ENCODE results near the gene RTN4. TPM values are rescaled to one million over a fixed set of nuclear protein-coding genes. Genes with fewer than 3 reads are reported as not detected.

Gene RTN4
- total RNA-seq, 1 experiment from 2014 or later = 513 TPM

DNA sequence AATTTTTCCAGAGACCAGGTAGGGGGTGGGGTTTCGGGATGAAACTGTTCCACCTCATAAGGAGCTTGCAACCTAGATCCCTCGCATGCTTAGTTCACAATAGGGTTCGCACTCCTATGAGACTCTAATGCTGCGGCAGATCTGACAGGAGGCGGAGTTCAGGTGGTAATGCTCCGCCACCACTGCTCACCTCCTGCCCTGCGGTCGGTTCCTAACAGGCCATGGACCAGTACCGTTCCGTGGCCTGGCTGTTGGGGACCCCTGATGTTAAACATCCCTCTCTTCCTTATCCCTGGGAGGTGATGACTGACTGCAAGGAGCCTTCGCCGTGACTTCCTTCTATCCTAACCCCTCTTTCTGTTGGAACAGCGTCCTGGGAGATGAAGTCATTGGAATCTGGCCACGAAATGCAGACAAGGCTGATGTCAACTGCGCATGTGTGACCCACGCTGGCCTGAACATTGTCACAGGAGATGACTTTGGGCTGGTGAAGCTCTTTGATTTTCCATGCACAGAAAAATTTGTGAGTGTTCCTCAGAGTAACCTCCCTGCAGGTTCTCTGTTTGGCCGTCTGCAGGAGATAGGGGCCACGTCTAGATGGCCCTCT lies 82.4 kb downstream of the RTN4 start:
- POLR2A ChIA-PET = no interaction called here
- no peak overlapping the region for H3K4me3 ChIP-seq (ENCODE audit: low read depth in 2 of 2, low read length in 2 of 2)
- peaks cover 48% of the 10 kb centered on the region for H3K4me1 ChIP-seq (ENCODE audit: control insufficient read depth, insufficient read depth, low read length)
- DNase-seq (ENCODE audit: low read depth, low spot score) (no peak), ATAC-seq (peak; percentile 16; the same call in 1 of the 2 replicates)
- H3K36me3 ChIP-seq (ENCODE audit: control insufficient read depth, insufficient read depth, low read length) = peaks cover 13% of the 10 kb centered on the region; the same call in 1 of the 2 replicates
- TF ChIP-seq POLR2AphosphoS5 (IDR thresholded peaks at IDR 0.05; ENCODE audit: low read depth, low read length) (no peak; the same call in 1 of the 2 replicates), TCF7L2 (IDR thresholded peaks at IDR 0.05; ENCODE audit: low read depth, low read length) (no peak), SIN3A (IDR thresholded peaks at IDR 0.05; ENCODE audit: borderline replicate concordance, insufficient read depth, low read depth, low read length) (no peak)
- TF ChIP-seq, protein P1, sequence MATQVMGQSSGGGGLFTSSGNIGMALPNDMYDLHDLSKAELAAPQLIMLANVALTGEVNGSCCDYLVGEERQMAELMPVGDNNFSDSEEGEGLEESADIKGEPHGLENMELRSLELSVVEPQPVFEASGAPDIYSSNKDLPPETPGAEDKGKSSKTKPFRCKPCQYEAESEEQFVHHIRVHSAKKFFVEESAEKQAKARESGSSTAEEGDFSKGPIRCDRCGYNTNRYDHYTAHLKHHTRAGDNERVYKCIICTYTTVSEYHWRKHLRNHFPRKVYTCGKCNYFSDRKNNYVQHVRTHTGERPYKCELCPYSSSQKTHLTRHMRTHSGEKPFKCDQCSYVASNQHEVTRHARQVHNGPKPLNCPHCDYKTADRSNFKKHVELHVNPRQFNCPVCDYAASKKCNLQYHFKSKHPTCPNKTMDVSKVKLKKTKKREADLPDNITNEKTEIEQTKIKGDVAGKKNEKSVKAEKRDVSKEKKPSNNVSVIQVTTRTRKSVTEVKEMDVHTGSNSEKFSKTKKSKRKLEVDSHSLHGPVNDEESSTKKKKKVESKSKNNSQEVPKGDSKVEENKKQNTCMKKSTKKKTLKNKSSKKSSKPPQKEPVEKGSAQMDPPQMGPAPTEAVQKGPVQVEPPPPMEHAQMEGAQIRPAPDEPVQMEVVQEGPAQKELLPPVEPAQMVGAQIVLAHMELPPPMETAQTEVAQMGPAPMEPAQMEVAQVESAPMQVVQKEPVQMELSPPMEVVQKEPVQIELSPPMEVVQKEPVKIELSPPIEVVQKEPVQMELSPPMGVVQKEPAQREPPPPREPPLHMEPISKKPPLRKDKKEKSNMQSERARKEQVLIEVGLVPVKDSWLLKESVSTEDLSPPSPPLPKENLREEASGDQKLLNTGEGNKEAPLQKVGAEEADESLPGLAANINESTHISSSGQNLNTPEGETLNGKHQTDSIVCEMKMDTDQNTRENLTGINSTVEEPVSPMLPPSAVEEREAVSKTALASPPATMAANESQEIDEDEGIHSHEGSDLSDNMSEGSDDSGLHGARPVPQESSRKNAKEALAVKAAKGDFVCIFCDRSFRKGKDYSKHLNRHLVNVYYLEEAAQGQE (IDR thresholded peaks at IDR 0.05; ENCODE audit: insufficient read depth in 1 of 2, low read depth in 2 of 2, low read length in 1 of 2) = no peak
- TF ChIP-seq, protein P2, sequence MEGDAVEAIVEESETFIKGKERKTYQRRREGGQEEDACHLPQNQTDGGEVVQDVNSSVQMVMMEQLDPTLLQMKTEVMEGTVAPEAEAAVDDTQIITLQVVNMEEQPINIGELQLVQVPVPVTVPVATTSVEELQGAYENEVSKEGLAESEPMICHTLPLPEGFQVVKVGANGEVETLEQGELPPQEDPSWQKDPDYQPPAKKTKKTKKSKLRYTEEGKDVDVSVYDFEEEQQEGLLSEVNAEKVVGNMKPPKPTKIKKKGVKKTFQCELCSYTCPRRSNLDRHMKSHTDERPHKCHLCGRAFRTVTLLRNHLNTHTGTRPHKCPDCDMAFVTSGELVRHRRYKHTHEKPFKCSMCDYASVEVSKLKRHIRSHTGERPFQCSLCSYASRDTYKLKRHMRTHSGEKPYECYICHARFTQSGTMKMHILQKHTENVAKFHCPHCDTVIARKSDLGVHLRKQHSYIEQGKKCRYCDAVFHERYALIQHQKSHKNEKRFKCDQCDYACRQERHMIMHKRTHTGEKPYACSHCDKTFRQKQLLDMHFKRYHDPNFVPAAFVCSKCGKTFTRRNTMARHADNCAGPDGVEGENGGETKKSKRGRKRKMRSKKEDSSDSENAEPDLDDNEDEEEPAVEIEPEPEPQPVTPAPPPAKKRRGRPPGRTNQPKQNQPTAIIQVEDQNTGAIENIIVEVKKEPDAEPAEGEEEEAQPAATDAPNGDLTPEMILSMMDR (IDR thresholded peaks at IDR 0.05) = no peak
- no TSS peak for BruUV-seq (replicated peaks)
- no peaks in the 10 kb centered on the region for H3K27me3 ChIP-seq (ENCODE audit: control insufficient read depth, insufficient read depth, low read length)
- intact Hi-C loops (cut with micrococcal nuclease; ENCODE audit: unreplicated experiment) = no loop called here
- H3K9me3 ChIP-seq (ENCODE audit: control insufficient read depth, insufficient read depth, low read depth, low read length) = no peaks in the 10 kb centered on the region
- peak overlapping the region; percentile 40 for H3K27ac ChIP-seq (ENCODE audit: low read length)
- CTCF ChIA-PET = no interaction called here
- in situ Hi-C loops (cut with HindIII; ENCODE audit: low pct_unique_long_range_greater_than_20kb, low sequenced_read_pairs) = no loop called here

DNA sequence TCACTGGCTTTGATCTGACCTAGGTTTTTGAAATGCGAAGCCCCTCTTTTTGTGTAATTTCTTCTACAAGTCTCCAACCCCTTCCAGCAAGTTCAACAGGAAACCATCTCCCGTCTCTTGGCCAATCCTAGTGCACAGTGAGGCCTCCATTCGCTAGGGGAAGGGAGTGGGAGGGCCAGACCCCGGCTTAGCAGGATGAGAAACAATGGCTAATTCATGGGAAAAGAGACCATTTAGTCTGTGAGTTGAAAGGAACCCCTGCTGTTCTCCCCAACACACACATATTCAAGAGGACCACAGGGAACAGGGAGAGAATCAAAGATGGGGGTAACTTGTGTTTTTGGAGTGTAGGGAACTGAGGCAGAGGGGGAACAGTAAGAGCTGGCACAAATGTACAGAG lies 83.0 kb downstream of the RTN4 start:
- TF ChIP-seq SIN3A (IDR thresholded peaks at IDR 0.05; ENCODE audit: borderline replicate concordance, insufficient read depth, low read depth, low read length) (no peak), POLR2AphosphoS5 (IDR thresholded peaks at IDR 0.05; ENCODE audit: low read depth, low read length) (0 out of 2 replicates have a peak, but pooled peaks have one; percentile 5)
- in situ Hi-C loops (cut with HindIII; ENCODE audit: low pct_unique_long_range_greater_than_20kb, low sequenced_read_pairs) = no loop called here
- ATAC-seq (no peak), DNase-seq (ENCODE audit: low read depth, low spot score) (no peak)
- intact Hi-C loops (cut with micrococcal nuclease; ENCODE audit: unreplicated experiment) = no loop called here
- no TSS peak for BruUV-seq (replicated peaks)
- H3K27ac ChIP-seq (ENCODE audit: low read length) = peak overlapping the region; percentile 77
- H3K9me3 ChIP-seq (ENCODE audit: control insufficient read depth, insufficient read depth, low read depth, low read length) = no peaks in the 10 kb centered on the region
- peaks cover 42% of the 10 kb centered on the region for H3K4me1 ChIP-seq (ENCODE audit: control insufficient read depth, insufficient read depth, low read length)
- H3K36me3 ChIP-seq (ENCODE audit: control insufficient read depth, insufficient read depth, low read length) = peaks cover 13% of the 10 kb centered on the region; the same call in 1 of the 2 replicates
- CTCF ChIA-PET = no interaction called here
- H3K4me3 ChIP-seq (ENCODE audit: low read depth in 2 of 2, low read length in 2 of 2) = no peak overlapping the region
- no peaks in the 10 kb centered on the region for H3K27me3 ChIP-seq (ENCODE audit: control insufficient read depth, insufficient read depth, low read length)
- POLR2A ChIA-PET = no interaction called here

DNA sequence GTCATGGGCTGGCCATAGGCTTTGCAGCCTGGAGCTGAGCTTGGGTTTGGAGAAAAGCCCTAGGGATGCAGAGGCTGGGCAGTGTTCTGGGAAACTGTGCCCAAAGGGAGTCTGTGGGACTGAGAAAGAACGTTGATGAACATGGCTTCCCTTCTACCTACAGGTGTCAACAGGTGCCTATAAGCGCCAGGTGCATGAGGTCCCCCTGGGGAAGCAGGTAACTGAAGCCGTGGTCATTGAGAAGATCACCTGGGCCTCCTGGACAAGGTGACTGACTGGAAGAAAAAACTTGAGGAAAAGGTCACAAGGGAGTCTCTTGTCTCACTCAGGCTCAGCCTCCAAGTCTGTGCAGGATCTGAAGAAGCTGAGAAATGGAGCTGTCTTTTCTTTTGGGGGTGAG lies 83.4 kb downstream of the RTN4 start:
- H3K27ac ChIP-seq (ENCODE audit: low read length) = peak overlapping the region; percentile 77
- DNase-seq (ENCODE audit: low read depth, low spot score) (no peak), ATAC-seq (no peak)
- peaks cover 9% of the 10 kb centered on the region; the same call in 1 of the 2 replicates for H3K36me3 ChIP-seq (ENCODE audit: control insufficient read depth, insufficient read depth, low read length)
- intact Hi-C loops (cut with micrococcal nuclease; ENCODE audit: unreplicated experiment) = no loop called here
- ChIA-PET POLR2A (no interaction called here), CTCF (no interaction called here)
- H3K4me3 ChIP-seq (ENCODE audit: low read depth in 2 of 2, low read length in 2 of 2) = no peak overlapping the region
- H3K9me3 ChIP-seq (ENCODE audit: control insufficient read depth, insufficient read depth, low read depth, low read length) = no peaks in the 10 kb centered on the region
- H3K4me1 ChIP-seq (ENCODE audit: control insufficient read depth, insufficient read depth, low read length) = peaks cover 38% of the 10 kb centered on the region
- in situ Hi-C loops (cut with HindIII; ENCODE audit: low pct_unique_long_range_greater_than_20kb, low sequenced_read_pairs) = no loop called here
- TF ChIP-seq, protein P1 (IDR thresholded peaks at IDR 0.05; ENCODE audit: insufficient read depth in 1 of 2, low read depth in 2 of 2, low read length in 1 of 2) = no peak
- TF ChIP-seq SIN3A (IDR thresholded peaks at IDR 0.05; ENCODE audit: borderline replicate concordance, insufficient read depth, low read depth, low read length) (no peak), TCF7L2 (IDR thresholded peaks at IDR 0.05; ENCODE audit: low read depth, low read length) (no peak), POLR2AphosphoS5 (IDR thresholded peaks at IDR 0.05; ENCODE audit: low read depth, low read length) (0 out of 2 replicates have a peak, but pooled peaks have one; percentile 8)
- TF ChIP-seq, protein P2 (IDR thresholded peaks at IDR 0.05) = no peak
- no TSS peak for BruUV-seq (replicated peaks)
- no peaks in the 10 kb centered on the region for H3K27me3 ChIP-seq (ENCODE audit: control insufficient read depth, insufficient read depth, low read length)

Data from Panc1 (cell line).